ENCODE data around the gene C7.

- TF ChIP-seq CTCF (IDR thresholded peaks at IDR 0.05): no peak
- no peak for TF ChIP-seq POLR2A (IDR thresholded peaks at IDR 0.05)
These were observed 35.8 kb downstream of the C7 start for GRCh38 chr5:40945111-40945510.

Data from right lobe of liver (tissue), 4 donors.